ENCODE measurements around the gene PLEKHH2.
"Not testable (repeated sequence)": the region's sequence is repeated elsewhere in the genome, so short reads cannot be mapped to it uniquely, and the experiment has no call there.

The PLEKHH2 gene

GRCh38 chr2:43642363-43642762 is 5.3 kb downstream of the PLEKHH2 start:
- no peak for DNase-seq

GRCh38 chr2:43643680-43644079 is 6.6 kb downstream of the PLEKHH2 start:
- DNase-seq = no peak

DNA sequence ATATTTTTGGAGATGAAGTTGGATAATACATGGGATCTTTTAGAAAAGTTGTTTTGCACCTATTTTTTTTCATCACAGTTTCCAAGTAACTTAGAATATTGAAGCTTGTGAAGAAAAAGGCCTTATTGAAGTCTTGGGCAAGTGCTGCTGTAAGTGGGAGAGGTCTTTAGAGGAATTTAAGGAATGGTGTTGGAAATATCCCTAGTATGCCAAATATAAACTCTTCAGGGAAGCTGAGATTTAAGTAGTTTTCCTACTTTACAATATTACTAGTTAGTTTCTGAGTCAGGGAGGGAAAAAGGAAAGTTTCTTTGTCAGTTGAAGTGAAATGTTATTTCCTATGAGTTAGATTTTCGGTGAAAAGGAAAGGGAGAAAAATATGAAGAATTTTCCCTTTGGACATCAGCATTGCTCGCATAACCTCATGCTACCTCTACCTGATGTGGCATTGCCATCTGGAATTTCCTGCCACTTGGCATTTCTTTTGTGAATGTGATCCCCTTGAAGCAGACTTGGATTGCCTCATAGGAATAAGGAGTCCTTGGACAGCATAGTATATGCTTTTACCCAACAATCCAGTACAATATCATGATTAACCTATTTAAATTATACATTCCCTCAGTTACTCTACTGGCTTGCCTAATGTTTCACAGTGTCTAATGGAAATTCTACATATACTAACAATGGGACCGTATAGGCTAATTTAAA is 12.1 kb downstream of the PLEKHH2 start:
- DNase-seq = no peak

DNA sequence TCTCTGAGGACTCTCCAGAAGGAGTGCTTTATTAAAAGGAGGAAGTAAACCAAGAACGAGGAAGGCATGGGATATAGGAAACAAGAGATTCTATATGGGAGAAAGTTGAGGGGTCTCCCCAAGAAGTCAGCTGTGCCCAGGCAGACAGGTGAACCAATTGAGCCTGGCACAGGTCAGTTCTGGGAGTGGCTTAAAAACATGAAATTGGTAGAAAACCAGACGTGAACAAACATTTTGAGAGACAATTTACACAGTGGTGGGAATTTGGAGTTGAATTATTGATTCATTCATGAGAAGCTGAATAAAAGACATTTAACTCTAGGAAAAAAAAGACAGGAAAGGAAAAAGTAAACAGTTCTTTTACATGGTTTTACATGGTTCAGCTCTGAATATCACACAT is 16.4 kb downstream of the PLEKHH2 start:
- no peak for DNase-seq

DNA sequence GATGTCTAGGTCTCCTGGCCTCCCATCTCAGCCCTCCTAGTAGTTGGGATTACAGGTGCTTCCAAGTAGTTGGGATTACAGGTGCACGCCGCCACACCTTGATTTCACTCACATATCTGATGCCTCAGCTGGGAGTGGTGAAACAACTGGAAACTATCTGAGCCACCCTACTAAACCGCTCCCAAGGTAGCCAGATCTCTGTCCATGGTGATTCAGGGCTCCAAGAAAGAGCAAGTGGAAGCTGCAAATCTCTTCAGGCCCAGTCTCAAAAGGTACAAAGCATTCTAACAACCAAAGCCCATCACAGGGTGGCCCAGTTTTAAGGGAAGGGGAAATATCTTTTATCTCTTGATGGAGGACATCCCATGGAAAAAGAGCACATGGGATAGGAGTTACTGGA is 20.2 kb downstream of the PLEKHH2 start:
- DNase-seq = no peak

DNA sequence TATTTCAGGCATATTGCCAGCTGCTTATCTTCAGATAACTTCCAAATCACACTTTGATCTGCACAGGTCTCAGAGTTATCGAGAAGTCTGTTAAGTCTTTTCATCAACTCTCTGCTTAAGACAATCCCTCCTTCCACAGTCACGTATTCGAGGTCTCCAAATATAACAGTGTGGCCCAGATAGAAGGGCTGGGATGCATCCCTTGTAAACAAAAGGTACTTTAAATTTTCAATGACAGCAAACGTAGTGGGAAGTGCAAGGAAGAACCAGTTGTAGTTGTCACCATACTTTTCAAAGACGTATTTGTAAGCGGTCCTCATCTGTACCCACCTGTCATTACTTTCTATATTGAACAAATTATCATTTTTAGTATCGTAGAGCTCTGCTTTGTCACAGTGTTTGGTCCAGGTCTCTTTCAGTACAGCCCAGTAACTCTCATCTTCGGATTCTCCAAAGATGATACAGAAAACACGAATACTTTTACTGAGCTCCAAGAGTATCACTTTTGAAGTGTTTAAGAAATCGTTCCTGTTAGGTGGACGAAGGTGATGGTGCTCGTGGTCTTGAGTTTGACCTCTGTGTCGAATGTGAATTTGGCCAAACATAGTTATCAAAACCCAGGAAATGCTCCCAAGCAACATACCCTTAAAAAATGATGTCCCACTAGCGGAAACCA is 38.7 kb downstream of the PLEKHH2 start:
- DNase-seq = no peak

DNA sequence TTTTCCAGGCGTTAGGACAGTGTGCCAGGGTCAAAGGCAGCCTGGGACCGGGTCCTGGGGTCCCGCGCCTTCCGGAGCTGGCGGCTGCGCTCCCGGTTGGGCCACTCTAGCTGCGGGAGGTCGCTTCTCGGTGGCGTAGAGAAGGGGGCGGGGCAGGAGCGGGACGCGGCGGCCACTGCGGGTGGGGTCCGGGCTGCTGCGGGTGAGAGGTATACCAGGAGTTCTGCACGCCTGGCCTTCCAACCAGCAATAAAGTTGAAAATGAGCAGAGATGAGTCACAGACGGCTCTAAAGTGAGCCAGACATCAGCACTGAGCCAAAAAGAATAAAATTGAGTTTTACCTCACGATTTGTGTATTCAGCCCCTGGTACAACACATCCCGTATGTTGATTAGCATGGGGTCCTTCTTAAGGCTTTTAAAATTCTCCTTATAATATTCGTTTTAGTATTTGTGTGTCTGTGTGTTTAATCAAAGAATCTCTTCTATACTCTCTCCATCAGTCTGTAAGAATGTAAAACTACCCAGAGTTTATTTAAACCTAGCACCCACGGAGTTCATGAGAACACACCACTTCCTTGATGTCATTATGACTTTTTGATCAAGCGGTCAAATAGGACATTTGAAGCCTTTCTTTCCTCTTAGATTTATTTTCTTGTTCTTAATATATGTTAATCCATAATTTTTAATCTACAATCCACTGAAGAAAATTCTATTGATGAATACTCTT is 39.4 kb downstream of the PLEKHH2 start, which contains the start of gene C1GALT1C1L:
TSS of gene C1GALT1C1L (minus strand) at position 108 of the 729 bp plus-strand sequence. CDS start at position 1, 107 bp downstream.
- no peak for DNase-seq

- not testable (repeated sequence) for DNase-seq
These were observed 40.7 kb downstream of the PLEKHH2 start for GRCh38 chr2:43677783-43678182.

DNA sequence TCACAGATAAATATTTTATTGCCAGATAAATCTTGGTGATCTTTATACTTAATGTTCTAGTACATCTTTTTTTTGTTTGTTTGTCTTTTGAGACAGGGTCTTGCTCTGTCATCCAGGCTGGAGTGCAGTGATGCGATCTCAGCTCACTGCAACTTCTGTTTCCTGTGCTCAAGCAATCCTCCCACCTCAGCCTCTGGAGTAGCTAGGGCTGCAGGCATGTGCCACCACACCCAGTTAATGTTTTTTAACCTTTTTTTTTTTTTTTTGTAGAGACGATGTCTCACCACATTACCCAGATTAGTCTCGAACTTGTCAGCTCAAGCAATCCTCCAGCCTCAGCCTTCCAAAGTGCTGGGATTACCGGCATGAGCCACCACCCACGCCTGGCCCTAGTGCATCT is 48.3 kb downstream of the PLEKHH2 start:
- no peak for DNase-seq

GRCh38 chr2:43689999-43690398 is 52.9 kb downstream of the PLEKHH2 start:
- DNase-seq = no peak

- DNase-seq = no peak
These were observed 55.5 kb downstream of the PLEKHH2 start for GRCh38 chr2:43692428-43692994.

DNA sequence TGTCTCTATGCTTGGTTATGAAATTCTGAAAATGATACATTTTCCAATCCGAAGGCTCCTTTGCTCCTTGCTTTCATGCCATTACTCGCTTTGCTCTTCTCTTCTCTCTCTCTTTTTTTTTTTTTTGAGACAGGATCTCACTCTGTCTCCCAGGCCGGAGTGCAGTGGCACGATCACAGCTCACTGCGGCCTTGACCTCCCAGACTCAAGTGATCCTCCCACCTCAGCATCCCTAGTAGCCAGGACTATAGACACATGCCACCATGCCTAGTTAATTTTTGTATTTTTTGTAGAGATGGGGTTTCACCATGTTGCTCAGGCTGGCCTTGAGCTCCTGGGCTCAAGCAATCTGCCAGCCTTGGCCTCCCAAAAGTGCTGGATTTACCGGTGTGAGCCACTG is 61.1 kb downstream of the PLEKHH2 start:
- DNase-seq = not testable (repeated sequence)

DNA sequence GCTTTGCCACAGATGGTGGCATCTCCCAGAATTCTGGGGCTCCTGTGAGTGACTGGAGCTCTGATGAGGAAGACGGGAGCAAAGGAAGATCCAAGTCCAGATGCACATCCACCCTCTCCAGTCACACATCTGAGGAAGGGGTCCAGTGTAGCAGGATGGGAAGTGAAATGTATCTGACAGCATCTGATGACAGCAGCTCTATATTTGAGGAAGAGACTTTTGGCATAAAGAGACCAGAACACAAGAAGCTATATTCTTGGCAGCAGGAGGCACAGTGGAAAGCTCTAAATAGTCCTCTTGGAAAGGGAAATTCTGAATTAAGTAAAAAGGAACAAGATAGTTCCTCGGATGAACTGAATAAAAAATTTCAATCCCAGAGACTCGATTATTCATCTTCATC is 62.7 kb downstream of the PLEKHH2 start:
- no peak for DNase-seq

GRCh38 chr2:43701111-43701510 is 64.1 kb downstream of the PLEKHH2 start:
- no peak for DNase-seq

- DNase-seq = no peak
These were observed 70.4 kb downstream of the PLEKHH2 start for GRCh38 chr2:43707255-43708015.

- DNase-seq = no peak
These were observed 71.1 kb downstream of the PLEKHH2 start for GRCh38 chr2:43708178-43708577.

DNA sequence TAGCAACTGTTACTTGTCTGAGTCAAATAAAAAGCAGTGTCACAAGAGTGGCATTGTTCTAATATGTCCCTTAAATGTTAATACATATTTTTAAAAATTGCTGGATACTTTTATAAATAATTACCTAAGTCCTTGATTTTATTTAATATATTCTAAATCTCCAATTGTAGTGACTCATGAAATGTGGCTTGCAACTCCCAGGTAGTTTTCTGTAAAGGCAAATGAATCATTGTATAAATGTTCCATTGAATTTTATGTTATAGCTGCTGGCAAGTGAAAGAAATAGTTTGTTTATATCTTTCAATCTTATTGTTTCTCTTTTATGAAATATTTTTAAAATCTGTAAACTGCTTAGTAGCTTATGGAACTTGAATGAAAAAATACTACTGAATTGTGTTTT is 71.8 kb downstream of the PLEKHH2 start:
- no peak for DNase-seq

DNA sequence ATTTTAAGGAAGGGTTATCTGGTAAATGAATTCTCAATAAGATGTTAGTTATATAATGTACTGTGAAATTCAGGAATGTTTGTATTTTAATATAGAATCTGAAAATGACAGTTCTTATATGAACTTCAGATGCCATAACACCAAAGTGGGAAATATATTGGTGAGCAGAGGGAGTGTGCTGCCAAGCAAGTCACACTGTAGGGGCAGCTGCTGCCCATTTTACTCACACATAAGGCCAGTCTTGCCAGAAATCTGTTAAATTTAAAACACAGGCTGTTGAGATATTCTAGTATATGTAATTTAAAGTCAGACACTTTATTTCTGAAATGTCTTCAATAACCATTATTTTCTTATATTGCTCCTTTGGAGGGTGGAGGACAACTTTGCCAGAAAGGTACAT is 73.8 kb downstream of the PLEKHH2 start:
- DNase-seq = no peak

GRCh38 chr2:43714164-43714563 is 77.1 kb downstream of the PLEKHH2 start:
- no peak for DNase-seq

DNA sequence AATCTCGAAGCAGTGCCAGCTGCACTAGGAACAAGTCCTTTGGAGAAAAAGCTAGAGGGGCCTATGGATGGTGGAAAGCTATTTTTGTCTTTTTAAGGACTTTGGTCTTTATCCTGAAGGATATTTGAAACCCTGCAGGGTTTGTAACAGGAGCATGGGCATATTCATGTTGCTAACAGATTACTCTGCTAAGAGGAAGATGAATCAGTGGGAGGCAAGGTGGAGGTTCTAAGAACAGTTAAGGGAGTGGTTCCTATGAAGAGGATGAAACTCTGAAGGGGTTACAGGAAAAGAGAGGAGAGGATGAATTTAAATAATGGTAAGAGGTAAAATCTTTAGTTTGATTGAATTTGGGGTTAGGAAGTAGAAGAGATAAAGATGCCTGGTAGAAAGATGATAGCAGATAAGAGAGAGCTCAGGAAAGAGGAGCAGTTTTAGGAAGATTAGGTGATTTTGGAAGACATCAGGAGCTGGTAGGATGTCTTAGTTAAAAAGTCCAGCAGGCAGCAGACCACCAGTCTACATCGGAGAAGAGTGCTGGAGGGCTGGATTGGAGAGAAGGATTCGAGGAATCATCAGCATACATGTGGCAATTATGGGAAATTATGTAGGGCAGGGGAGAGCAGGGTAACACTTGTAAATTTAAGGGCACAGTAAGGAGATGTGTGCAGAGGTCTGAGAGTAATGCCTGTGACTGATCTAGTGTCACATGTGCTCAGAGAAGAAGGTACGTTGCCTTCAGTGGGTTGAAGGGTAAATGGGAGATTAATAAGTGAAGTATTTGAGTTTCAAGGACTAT is 78.4 kb downstream of the PLEKHH2 start:
- no peak for DNase-seq

GRCh38 chr2:43717322-43717721 is 80.3 kb downstream of the PLEKHH2 start:
- DNase-seq = no peak

Measured in activated CD4-positive, alpha-beta T cell treated with anti-CD3 and anti-CD28 coated beads for 4 hours (primary cell).